ENCODE results near the gene MRI1.
"Not testable (repeated sequence)": the region's sequence is repeated elsewhere in the genome, so short reads cannot be mapped to it uniquely, and the experiment has no call there.

The MRI1 gene

DNA sequence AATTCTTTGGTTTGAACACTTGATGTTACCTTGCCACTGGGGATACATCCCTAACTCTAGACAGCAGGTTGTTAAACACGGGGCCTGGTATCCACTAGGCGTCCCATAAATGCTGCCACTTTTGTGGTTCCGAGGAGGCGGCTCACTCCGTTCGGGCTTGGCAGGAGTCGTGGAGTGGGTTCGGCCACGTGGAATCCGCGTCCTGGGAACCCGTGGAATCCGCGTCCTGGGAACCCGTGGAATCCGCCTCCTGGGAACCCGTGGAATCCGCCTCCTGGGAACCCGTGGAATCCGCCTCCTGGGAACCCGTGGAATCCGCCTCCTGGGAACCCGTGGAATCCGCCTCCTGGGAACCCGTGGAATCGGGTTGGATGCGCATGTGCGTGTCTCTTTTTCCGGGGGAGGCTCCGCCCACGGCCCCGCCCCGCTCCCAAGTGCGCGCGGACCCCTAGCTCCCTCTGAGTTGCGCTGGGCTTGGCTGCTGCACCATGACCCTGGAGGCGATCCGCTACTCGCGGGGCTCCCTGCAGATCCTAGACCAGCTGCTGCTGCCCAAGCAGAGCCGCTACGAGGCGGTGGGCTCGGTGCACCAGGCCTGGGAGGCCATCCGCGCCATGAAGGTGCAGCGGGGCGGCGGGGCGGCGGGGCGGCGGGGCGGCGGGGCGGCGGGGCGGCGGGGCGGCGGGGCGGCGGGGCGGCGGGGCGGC lies at the start of gene MRI1:
Gene MRI1 (plus strand): TSS at position 422 of the 707 bp plus-strand sequence. CDS start 67 bp downstream, at position 489.
- peak; percentile 69 for DNase-seq

DNA sequence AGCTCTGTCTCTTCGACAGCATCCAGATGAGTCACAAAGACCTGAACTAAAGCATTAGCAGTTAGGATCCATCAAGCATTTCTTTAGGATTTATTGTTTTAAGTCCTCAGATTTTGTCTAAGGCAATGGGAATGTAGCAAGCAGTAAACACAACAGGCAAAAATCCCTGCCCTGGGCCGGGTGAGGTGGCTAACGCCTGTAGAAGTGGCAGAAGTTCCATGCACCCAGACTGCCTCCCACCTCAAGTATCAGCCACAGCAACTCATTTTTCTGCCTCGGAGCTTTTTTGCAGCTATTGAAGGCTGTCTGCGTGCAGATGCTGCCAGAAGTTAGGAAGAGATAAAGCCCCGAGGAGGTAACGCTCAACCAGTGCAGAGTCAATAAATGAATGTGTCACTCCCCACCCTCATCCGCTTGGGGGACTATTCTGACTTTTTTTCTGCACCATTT lies 47.1 kb upstream of the MRI1 start:
- no peak for DNase-seq

DNA sequence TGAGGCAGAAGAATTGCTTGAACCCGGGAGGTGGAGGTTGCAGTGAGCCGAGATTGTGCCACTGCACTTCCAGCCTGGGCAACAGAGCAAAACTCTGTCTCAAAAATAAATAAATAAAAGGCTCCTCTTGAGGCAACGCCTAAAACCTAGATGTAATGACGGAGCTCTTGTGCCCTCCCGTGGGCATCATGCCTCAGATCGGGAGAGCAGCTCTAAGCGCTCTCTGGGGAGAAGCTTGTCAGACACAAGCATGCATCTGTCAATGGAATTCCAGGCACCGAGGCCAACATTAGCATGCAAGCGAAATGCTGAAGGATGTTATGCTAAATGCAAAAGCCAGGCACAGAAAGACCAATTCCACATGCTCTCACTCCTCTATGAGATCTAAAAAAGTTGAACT lies 45.6 kb upstream of the MRI1 start:
- DNase-seq = peak; percentile 74

DNA sequence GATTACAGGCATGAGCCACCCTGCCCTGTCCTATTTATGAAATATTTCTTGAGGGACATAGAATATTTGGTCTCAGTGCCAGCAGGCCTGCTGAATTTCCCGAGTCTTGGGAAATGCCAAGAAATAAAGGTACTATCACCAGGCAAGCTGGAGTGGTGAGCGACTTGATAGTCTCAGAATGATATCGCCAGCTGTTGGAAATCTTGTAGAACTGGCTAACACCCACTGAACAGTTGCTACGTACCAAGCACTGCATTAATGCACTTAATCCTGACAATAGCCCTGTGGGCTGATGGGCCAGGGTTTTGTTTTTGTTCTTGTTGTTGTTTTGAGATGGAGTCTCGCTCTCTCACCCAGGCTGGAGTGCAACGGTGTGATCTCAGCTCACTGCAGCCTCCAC lies 42.2 kb upstream of the MRI1 start:
- no peak for DNase-seq

DNA sequence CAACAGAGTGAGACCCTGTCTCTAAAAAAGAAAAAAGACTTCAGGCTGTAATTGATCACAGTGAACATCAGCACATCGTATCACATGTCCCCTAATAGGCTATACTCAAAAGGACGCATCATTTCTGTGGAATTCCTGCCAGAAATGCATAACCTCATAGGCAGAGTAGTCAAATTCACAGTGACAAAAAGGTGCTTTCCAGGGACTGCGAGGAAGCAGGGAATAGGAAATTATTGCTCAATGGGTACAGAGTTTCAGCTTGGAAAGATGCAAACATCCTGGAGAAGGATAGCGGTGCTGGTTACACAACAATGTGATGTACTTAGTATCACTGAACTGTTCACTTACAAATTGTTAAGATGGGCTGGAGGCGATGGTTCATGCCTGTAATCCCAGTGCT lies 41.1 kb upstream of the MRI1 start:
- no peak for DNase-seq

DNA sequence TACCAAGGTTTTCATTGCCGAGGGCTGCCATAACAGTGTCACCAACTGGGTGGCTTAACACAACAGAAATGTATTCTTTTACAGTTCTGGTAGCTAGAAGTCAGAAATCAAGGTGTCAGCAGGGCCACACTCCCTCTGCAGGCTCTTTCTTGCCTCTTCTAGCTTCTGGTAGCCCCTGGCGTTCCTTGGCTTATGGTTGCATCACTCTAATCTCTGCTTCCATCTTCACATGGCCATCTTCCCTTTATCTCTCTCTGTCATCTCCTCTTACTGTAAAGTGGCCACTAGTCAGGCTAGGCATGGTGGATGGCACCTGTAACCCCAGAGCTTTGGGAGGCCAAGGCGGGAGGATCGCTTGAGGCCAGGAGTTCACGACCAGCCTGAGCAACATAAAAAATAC lies 38.0 kb upstream of the MRI1 start:
- DNase-seq = no peak

DNA sequence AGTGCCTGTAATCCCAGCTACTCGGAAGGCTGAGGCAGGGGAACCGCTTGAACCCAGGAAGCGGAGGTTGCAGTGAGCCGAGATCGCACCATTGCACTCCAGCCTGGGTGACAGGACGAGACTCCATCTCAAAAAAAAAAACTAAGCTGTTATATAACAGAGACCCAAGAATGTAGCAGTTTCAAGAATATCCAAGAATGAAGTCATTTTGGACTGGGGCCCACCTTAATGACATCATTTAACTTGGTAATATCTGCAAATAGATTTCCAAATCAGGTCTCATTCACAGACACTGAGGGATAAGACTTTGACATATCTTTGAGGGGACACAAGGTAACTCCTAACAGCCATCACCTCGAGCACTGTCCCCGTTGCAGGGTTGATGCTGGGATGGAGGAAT lies 36.5 kb upstream of the MRI1 start:
- peak; percentile 79 for DNase-seq

DNA sequence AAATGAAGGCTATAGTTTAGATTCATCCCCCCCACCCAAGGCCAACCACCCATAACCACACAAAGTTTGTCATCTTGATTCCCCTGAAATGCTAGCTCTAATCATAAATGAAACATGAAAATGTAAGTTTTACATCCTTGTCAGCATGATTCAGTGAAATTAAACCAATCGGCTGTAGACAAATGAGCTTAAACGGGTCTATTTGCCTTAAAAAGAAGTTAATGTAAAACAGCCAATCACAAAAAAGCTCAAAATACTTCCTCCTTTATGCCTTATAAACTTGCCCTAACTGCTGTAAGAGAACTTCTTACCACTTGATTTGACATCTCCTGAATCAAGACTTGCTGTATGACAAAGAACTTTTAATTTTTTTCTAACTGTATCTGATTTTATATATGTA lies 34.5 kb upstream of the MRI1 start:
- DNase-seq = peak; percentile 56

DNA sequence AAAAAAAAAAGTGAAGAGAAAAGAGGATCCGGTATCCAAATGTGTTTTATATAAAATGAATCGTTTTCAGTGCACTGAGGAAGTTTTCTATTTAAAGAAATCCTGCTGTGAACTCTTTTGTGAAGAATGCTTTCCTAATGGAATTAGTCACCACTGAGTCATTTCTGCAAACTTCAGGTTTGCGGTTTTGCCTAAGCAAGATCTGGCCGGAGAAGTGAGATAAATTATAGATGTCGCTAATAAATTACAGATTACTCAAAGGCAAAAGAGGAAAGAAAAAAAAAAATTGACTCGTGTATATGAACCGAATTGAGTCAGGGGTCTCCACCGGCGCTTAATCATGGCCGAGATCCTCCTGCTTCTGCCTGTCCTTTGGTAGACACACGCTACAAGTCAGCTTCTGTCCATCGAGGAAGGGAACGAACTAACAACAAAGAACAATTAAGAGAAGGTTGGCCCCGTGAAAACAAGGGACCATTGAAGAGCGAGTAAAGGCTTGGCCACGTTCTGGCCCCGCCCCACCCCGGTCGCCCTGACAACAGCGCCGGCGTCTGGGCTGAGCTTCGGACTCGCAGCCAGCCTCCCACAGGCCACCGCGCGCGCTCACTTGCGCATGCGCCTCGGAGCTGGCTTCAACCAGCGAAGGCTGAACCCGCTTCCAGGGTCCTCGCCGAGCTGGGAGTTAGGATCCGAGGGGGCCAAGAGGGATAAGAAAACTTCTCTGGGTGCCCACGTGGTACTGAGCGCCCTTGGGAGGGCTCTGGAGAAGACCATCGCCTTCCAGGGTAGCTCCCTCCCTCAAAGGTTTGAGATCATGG lies 33.0 kb upstream of the MRI1 start:
- peak; percentile 99 for DNase-seq

DNA sequence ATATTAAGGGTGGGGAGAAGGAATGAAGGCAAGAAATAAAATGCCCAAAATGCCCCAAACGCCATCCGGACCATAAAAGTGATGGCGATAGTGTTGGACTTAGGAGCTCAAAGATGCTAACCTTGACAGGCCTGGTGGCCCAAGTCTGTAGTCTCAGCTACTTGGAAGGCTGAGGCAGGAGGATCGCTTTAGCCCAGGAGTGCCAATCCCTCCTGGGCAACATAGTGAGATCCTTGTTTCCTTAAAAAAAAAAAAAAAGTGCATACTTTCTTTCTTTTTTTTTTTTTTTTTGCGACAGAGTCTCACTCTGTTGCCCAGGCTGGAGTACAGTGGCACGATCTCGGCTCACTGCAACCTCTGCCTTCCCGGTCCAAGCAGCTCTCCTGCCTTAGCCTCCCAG lies 32.0 kb upstream of the MRI1 start:
- DNase-seq = no peak

DNA sequence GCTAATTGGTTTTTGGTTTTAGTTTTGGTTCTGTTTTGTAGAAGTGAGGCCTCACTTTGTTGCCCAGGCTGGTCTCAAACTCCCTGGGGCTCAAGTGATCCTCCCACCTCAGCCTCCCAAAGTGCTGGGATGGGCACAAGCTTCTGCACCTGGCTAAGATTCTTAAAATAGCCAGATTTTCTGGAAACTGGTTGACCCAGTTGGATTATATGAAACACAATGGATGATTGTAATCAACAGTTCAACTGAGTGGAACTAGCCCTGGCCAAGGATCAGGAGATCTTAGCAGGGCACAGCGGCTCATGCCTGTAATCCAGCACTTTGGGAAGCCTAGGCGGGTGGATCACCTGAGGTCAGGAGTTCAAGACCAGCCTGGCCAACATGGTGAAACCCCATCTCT lies 29.6 kb upstream of the MRI1 start:
- DNase-seq = no peak

DNA sequence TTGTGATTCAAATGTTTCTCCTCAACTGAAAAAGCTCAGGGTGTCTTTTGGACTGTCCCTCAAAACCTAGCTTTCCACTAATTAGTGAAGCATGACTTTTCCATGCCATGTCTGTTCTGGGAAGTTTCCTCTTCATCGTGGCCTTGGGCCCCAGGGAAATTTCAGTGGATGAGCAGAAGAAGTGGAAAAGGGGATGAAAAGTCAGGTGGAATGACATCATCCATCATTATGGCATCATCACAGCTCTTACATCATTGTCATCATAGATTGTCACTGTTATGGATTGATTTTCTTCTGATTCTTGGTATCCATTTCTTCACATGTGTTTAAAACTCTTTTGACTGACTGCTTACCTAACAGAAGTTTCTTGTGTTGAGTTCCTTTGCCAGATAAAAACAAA lies 26.2 kb upstream of the MRI1 start:
- DNase-seq = no peak

DNA sequence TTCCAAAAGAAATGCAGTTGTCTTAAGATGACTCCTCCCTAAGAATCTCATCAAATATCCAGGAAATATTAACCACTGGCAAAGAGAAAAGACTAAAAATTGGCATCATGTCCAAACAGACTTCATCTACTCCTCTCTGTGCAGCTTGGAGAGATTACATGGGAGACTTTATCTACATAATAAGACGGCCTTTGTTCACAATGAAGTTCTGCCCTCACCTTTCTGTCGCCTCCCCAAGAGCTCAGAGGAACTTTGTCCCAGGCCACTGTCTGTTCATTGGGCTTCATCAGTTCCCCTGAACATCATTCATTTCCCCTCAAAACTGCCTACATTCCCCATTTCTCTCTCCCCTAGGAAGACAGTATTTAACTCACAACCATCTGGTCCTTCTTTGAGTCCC lies 22.4 kb upstream of the MRI1 start:
- no peak for DNase-seq

DNA sequence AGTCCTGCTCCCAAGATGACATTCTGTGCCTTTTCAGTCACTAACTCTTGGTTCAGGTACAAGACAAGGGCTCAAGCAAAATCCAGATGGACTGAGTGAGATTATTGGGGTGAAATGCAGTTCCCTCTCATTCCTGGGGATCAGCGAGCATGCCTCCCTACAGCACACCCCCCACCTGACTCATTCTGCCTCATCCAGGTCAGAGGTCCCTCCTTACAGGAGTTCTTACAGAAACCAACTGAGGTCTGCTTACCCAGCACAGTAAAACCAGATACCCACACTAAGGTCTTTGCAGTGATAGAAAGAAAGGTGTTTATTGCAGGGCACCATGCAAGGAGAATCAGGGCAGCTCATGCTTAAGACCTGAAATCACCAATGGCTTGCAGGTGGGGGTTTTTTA lies 21.6 kb upstream of the MRI1 start:
- no peak for DNase-seq

DNA sequence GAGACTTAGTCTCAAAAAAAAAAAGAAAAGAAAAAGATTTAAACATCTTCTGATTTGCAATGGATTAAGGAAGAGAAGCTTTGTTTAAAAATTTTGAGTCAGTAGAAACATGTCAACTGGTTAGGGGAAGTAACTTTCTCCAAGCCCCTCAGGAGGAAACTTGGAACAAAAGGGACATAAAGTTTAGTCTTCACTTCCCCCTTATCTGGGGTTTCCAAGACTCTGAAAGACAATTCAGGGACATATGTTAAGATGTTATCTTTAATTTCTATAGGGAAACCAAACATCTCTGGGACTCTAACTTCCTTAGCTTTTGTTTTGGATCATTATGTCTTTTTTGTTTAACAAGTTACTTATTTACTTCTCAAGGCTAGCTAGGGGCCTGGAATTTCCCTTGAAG lies 20.1 kb upstream of the MRI1 start:
- DNase-seq = no peak

DNA sequence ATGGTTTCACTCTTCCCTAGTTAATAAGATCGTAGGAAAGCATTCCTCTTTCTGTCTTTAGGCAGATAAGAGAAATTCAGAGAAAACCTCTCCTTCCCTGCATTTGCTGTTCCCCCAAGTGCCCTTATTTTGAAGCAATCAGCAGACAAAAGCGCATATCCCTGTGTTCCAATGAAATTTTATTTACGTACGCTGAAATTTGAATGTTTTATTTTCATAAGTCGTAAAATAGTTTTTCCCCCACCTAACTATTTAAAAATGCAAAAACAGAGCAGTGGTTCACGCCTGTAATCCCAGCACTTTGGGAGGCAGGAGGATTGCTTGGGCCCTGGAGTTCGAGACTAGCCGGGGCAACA lies 17.2 kb upstream of the MRI1 start:
- DNase-seq = no peak

DNA sequence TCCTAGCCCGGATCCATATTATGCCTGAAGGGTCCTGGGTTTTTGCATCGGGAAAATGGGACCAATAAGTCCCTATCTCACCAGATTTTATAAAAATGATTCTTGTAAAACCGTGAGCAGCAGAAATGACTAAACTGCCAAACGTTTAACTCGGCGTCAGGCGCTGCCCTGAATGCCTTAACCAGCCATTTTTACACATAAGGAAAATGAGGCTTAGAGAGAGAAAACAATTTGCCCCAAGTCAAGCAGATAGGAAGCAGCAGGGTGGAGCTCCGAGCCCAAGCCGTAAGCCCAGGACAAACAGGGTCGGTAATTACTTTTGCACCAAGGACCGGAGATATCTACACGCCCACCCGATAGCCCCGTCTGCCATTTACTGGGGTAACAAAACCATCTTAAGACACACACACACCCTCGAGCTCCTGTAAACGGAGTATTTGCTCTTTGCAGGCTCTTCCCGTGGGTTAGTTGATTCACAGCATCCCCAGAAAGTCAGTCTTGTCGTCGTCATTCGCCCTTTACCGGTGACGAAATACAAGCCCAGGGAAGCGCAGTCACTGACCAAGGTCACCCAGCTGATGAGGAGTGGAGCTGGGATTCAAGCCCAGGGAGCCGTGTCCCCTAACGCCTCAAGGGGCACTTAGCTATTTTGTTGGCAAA lies 16.0 kb upstream of the MRI1 start:
- DNase-seq = peak; percentile 29

DNA sequence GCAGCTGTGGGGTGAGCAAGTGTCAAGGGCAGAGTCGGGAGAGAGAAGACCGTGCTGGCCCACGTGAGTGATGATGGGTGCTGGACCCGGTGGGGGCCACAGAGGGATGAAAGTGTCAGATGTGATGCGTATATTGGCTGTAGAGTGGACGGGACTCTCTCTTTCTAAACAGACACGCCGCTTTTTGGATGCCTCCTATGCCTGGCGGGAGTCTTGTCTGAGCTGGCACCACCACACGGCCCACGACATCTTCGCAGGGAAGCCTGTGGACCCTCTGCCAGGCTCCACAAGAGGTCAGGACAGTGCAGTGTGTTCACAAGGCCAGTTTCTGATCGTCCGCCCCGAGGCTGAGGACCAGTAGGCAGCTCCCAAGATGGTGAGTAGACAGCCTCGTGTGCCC lies 12.9 kb upstream of the MRI1 start:
- no peak for DNase-seq

DNA sequence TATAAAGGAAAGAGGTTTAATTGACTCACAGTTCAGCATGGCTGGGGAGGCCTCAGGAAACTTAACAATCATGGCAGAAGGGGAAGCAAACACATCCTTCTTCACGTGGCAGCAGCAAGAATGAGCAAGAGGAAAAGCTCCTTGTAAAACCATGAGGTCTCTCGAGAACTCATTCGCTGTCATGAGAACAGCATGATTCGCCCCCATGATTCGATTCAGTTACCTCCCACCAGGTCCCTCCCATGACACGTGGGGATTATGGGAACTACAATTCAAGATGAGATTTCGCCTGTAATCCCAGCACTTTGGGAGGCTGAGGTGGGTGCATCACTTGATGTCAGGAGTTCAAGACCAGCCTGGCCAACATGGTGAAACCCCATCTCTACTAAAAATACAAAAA lies 10.7 kb upstream of the MRI1 start:
- DNase-seq = not testable (repeated sequence)

DNA sequence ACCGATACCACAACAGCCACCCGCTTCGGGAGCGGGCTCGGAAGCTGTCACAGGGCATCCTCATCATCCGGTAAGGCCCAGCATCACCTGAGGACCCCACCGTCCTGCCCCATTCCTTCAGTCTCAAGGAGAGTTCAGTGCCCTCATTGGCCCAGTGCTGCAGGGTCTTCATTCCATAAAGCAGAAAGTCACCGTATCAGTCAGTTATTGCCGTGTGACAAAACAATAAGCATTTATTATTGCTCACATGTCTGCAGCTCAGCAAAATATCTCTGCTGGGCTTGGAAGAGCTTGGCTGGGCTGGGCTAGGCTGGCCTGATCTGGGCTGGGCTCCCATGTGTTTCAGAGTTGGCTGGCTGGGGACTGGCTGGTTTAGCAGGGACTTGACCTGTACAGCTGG lies 8.1 kb upstream of the MRI1 start:
- DNase-seq = no peak

DNA sequence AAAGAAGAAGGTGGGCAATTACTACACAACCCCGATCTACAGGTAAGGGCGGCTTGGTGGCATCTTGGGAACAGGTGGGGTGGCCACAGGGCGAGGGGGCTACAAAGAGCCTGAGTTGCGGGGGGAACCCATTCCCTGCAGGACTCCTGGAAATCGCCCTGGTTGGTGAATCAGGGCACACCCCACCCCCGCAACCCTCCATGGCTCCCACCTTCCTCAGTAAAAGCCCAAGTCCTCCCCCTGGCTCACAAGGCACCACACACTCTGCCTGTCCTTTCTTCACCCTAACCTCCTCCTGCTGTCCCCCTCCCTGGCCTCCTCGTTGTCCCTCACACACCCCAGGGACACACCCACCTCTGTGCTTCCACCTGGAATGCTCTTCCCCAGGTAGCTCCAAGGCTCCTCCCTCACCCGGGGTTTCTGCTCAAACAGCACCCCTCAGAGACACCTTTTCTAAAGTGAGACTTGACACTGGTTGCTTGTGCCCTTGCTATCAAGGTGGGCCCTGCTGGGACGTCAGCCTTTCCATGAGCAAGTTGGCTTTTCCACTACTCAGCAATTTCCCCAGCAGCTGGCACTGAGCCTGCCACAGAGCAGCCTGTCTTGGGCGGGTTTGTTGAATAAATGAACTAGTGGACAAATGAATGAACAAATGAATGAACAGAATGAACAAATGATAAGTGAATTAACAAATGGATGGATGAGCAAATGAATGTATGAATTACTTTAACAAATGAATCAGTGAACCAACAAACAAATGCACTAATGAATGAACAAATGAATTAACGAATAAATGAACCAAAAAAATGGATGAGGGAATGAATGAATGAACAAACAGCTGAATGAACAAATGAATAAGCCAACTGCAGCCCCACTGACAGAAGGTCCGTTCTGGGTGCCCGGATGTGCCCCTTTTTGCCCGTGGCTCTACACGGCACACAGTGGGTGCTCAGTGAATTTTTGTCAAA lies 6.2 kb upstream of the MRI1 start:
- DNase-seq = no peak

DNA sequence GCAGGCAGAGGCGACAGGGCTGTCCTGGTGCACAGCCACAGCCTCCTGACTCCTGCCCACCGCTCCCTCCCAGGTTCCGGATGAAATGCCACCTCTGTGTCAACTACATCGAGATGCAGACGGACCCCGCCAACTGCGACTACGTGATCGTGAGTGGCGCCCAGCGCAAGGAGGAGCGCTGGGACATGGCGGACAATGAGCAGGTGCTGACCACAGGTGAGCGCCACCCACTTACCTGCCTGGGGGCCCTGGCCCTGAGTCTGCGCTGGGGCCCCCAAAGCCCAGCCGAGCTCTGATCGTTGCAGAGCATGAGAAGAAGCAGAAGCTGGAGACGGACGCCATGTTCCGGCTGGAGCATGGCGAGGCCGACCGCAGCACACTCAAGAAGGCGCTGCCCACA lies 5.5 kb upstream of the MRI1 start:
- no peak for DNase-seq

DNA sequence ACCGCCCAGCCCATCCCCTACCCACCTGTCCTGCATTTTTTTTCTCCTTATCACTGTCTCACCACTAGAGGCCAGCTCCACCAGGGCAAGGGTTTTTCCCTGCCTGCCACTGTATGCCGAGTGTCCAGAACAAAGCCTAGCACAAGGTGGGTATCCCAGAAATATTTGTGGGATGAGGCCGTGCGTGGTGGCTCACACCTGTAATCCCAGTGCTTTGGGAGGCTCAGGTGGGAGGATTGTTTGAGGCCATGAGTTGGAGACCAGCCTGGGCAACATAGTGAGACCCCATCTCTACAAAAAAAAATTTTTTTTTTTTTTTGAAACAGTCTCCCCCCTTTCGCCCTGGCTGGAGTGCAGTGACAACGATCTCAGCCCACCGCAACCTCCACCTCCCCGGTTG lies 2.9 kb upstream of the MRI1 start:
- no peak for DNase-seq
